Measurements from ENCODE around the gene RASA3.
A peak's percentile ranks its signal among the peaks of the same experiment; 100 is the strongest.

Gene RASA3

GRCh38 chr13:113951246-113951999, 181.0 kb downstream of the RASA3 start:
- Histone ChIP-seq H3K4me3 (ENCODE audit: low read length) (no peak overlapping the region), H3K79me2 (ENCODE audit: low read length) (no peaks in the 10 kb centered on the region), H3K4me1 (ENCODE audit: low read length) (no peaks in the 10 kb centered on the region), H2AFZ (ENCODE audit: low read depth, low read length) (no peak overlapping the region), H3K36me3 (replicated peaks; ENCODE audit: low read depth, low read length) (no peaks in the 10 kb centered on the region), H3K27ac (ENCODE audit: low read length) (no peak overlapping the region), H3K9me3 (ENCODE audit: insufficient read depth, low read length) (no peaks in the 10 kb centered on the region), H3K27me3 (ENCODE audit: low read depth, low read length) (no peaks in the 10 kb centered on the region), H3K9ac (ENCODE audit: low read length) (no peak overlapping the region), H3K4me2 (ENCODE audit: low read length) (no peak overlapping the region), H4K20me1 (ENCODE audit: insufficient read depth, low read length) (no peaks in the 10 kb centered on the region)
- no peak for TF ChIP-seq EZH2phosphoT487 (IDR thresholded peaks at IDR 0.05; ENCODE audit: low read depth)
- TF ChIP-seq CTCF (IDR thresholded peaks at IDR 0.05; ENCODE audit: low read depth, low read length): peak; percentile 11; the same call in 1 of the 2 replicates

DNA sequence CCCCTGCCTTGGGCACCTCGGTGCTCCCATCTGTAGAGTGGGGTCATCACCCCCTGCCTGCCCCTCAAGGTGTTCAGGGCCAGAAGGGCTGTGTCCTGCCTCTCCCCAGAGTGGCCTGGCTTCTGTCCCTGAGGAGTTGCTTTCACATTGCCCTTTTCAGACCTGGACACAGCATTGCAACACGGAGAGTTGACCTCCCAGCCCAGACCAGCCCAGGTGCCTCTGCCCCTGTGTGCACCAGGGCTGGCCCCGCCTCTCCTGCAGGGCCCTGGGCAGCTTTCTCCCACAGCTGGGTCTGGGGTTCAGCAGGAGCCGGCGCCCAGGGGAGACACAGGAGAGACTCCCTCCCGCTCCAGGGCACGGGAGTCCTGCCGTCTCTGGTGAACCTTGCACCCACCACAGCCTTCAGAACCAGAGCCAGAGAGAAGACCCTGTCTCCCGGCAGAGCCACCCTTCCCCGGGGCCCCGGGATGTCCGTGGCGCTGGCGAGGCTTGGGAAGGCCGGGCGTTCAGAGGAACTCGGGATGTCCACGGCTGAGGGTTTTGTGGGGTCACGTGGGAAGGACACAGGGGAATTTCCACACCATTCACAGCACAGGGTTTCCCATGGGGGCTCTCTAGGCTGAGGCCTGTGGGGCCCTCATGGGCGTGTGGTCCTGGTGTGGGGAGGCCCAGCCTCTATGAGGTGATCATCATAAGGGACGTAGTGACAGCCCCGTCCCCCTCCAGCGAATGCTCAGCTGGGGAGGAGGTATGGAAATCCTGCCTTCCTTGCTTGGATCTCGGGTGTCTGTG, 181.8 kb downstream of the RASA3 start:
- Histone ChIP-seq H3K9ac (ENCODE audit: low read length) (no peak overlapping the region), H3K79me2 (ENCODE audit: low read length) (no peaks in the 10 kb centered on the region), H3K27me3 (ENCODE audit: low read depth, low read length) (no peaks in the 10 kb centered on the region), H3K27ac (ENCODE audit: low read length) (no peak overlapping the region), H3K4me1 (ENCODE audit: low read length) (no peaks in the 10 kb centered on the region), H2AFZ (ENCODE audit: low read depth, low read length) (no peak overlapping the region), H3K9me3 (ENCODE audit: insufficient read depth, low read length) (no peaks in the 10 kb centered on the region), H3K4me2 (ENCODE audit: low read length) (no peak overlapping the region), H3K36me3 (replicated peaks; ENCODE audit: low read depth, low read length) (no peaks in the 10 kb centered on the region), H3K4me3 (ENCODE audit: low read length) (no peak overlapping the region), H4K20me1 (ENCODE audit: insufficient read depth, low read length) (no peaks in the 10 kb centered on the region)
- TF ChIP-seq CTCF (IDR thresholded peaks at IDR 0.05; ENCODE audit: low read depth, low read length): no peak

GRCh38 chr13:113949546-113949945, 182.9 kb downstream of the RASA3 start:
- Histone ChIP-seq H3K4me3 (ENCODE audit: low read length) (no peak overlapping the region), H3K9ac (ENCODE audit: low read length) (no peak overlapping the region), H3K9me3 (ENCODE audit: insufficient read depth, low read length) (no peaks in the 10 kb centered on the region), H3K27me3 (ENCODE audit: low read depth, low read length) (no peaks in the 10 kb centered on the region), H3K27ac (ENCODE audit: low read length) (no peak overlapping the region), H3K4me1 (ENCODE audit: low read length) (no peaks in the 10 kb centered on the region), H4K20me1 (ENCODE audit: insufficient read depth, low read length) (no peaks in the 10 kb centered on the region), H2AFZ (ENCODE audit: low read depth, low read length) (no peak overlapping the region), H3K4me2 (ENCODE audit: low read length) (no peak overlapping the region), H3K36me3 (replicated peaks; ENCODE audit: low read depth, low read length) (no peaks in the 10 kb centered on the region), H3K79me2 (ENCODE audit: low read length) (no peaks in the 10 kb centered on the region)
- no peak for TF ChIP-seq EZH2phosphoT487 (IDR thresholded peaks at IDR 0.05; ENCODE audit: low read depth)

- Histone ChIP-seq H3K9ac (ENCODE audit: low read length) (no peak overlapping the region), H3K36me3 (replicated peaks; ENCODE audit: low read depth, low read length) (no peaks in the 10 kb centered on the region), H3K9me3 (ENCODE audit: insufficient read depth, low read length) (no peaks in the 10 kb centered on the region), H3K27ac (ENCODE audit: low read length) (no peak overlapping the region), H3K4me2 (ENCODE audit: low read length) (no peak overlapping the region), H3K4me3 (ENCODE audit: low read length) (no peak overlapping the region), H4K20me1 (ENCODE audit: insufficient read depth, low read length) (no peaks in the 10 kb centered on the region), H3K79me2 (ENCODE audit: low read length) (no peaks in the 10 kb centered on the region), H2AFZ (ENCODE audit: low read depth, low read length) (no peak overlapping the region), H3K27me3 (ENCODE audit: low read depth, low read length) (no peaks in the 10 kb centered on the region), H3K4me1 (ENCODE audit: low read length) (no peaks in the 10 kb centered on the region)
- TF ChIP-seq EZH2phosphoT487 (IDR thresholded peaks at IDR 0.05; ENCODE audit: low read depth) (no peak), CTCF (IDR thresholded peaks at IDR 0.05; ENCODE audit: low read depth, low read length) (no peak)
Observed at GRCh38 chr13:113948034-113948742, 184.2 kb downstream of the RASA3 start.

Data from OCI-LY3 (cell line).